Heart left ventricle (tissue), 13 donors: Measurements from ENCODE around the gene WDHD1.

ENCODE experiments used
- CTCF ChIP-seq, 12 donors: fragments of 200-600 bp; sonication (generic) in 4 of 12; IDR thresholded peaks; one replicate each; pipeline versions ENCODE4 v1.5.0 to v1.8.0; 2018 to 2022; ENCODE audit warnings: antibody characterized with exemption in 12 of 12, mild to moderate bottlenecking in 5 of 12
- POLR2A ChIP-seq, 2 donors: fragments of 450-650 bp; IDR thresholded peaks; one replicate each; pipeline ENCODE4 v1.6.1; 2017; ENCODE audit warnings: antibody characterized with exemption in 2 of 2, mild to moderate bottlenecking in 2 of 2, moderate library complexity in 2 of 2
- donor health status: ischemic (EF 13 %, LVEDD 7.1; RV severe dilation, severe dysfunction).
- donor health status: DM: no; HTN: yes; CAD: no.
- donor health status: DM: no; HTN: no; CAD: no.
- donor health status: ischemic (EF 25% LVEDD 6.9; RV normal size, moderate dysfunction).
- donor health status: ischemic (EF 25% LVEDD 5.7; RV mildly dilated, moderate dysfunction).
- donor health status: ischemic (EF 35%, LVEDD 5.7; RV mildly dilated, moderate dysfunction).
- donor health status: nonischemic (EF 11% LVEDD 7.7; RV severe dilation, severe dysfunction).
- donor health status: DM: yes; HTN: yes; CAD: no.
- donor health status: PGD.
- donor health status: ischemic (EF 29% LVEDD 5.4; RV normal size, mild dysfunction).
- donor health status: nonischemic (EF 23%, LVEDD 6.1; RV moderate dilation, normal function).

GRCh38 chr14:55070981-55071411, 44.1 kb upstream of the WDHD1 start:
- TF ChIP-seq CTCF (IDR thresholded peaks at IDR 0.05) = no peak
- TF ChIP-seq POLR2A (IDR thresholded peaks at IDR 0.05) = no peak
